Tibial nerve (tissue), 4 donors: ENCODE results near the gene SWSAP1. TPM values are rescaled to one million over a fixed set of nuclear protein-coding genes. Genes with fewer than 3 reads are reported as not detected.

Experiments used
- DNase-seq, 2 donors: peaks; one replicate each; pipeline ENCODE4 v3.0.0-alpha.2; 2019; ENCODE audit warnings: low spot score in 2 of 2
- H3K27ac ChIP-seq, 4 donors: fragments of 200-600 bp; sonication (generic) in 3 of 4; one replicate each; pipeline ENCODE4 v1.5.1; 2017 to 2019; ENCODE audit warnings: mild to moderate bottlenecking in 1 of 4
- H3K27me3 ChIP-seq, 2 donors: fragments of 200-600 bp; sonication (generic) in 1 of 2; one replicate each; pipeline versions ENCODE4 v1.5.1 to v1.6.0; 2017 to 2019
- H3K36me3 ChIP-seq, 3 donors: fragments of 200-600 bp; sonication (generic); one replicate each; pipeline ENCODE4 v1.5.1; 2018 to 2019
- H3K4me1 ChIP-seq, 4 donors: fragments of 200-600 bp; sonication (generic) in 3 of 4; one replicate each; pipeline ENCODE4 v1.5.1; 2017 to 2019
- H3K4me3 ChIP-seq, 4 donors: fragments of 200-600 bp; sonication (generic) in 3 of 4; one replicate each; pipeline ENCODE4 v1.5.1; 2017 to 2019; ENCODE audit warnings: mild to moderate bottlenecking in 1 of 4, moderate library complexity in 1 of 4
- H3K9me3 ChIP-seq, 4 donors: fragments of 200-600 bp; sonication (generic) in 3 of 4; one replicate each; pipeline ENCODE4 v1.5.1; 2017 to 2019
- EP300 ChIP-seq, 2 donors: sonication (generic); formaldehyde crosslinking; IDR thresholded peaks; one replicate each; pipeline ENCODE4 v1.6.1; 2017; ENCODE audit warnings: antibody characterized with exemption in 2 of 2, mild to moderate bottlenecking in 1 of 2
- POLR2A ChIP-seq, 2 donors: fragments of 450-650 bp; IDR thresholded peaks; one replicate each; pipeline ENCODE4 v1.6.1; 2017; ENCODE audit warnings: antibody characterized with exemption in 2 of 2, mild to moderate bottlenecking in 2 of 2, moderate library complexity in 2 of 2
- WGBS, 2 donors: methylation state at CpG; one replicate each; pipeline ENCODE4 v1.1.5; 2018; 5-methylcytosine and 5-hydroxymethylcytosine counted together
- small RNA-seq: library from RNA; depleted of rRNA; stranded (forward); fragments of <200 nt; gene quantifications from one replicate; pipeline ENCODE3, GENCODE V24; 2016
- total RNA-seq, 4 donors: library from RNA; depleted of rRNA; stranded (reverse); fragments of >200 nt; gene quantifications; one replicate each; pipeline ENCODE4 v1.1.0, GENCODE V29; 2016
- TF ChIP-seq, protein P1 (sequence below), 5 experiments: fragments of 200-600 bp in 3 of 5; fragments of 450-650 bp in 2 of 5; sonication (generic) in 3 of 5; IDR thresholded peaks; one replicate each; pipeline ENCODE4 v1.5.1; 2016 to 2019; ENCODE audit warnings: antibody characterized with exemption in 5 of 5, mild to moderate bottlenecking in 3 of 5, moderate library complexity in 2 of 5

SWSAP1 gene
- total RNA-seq, 4 donors from 2014 or later: 2.3 to 5.7 (median 2.8) TPM

DNA sequence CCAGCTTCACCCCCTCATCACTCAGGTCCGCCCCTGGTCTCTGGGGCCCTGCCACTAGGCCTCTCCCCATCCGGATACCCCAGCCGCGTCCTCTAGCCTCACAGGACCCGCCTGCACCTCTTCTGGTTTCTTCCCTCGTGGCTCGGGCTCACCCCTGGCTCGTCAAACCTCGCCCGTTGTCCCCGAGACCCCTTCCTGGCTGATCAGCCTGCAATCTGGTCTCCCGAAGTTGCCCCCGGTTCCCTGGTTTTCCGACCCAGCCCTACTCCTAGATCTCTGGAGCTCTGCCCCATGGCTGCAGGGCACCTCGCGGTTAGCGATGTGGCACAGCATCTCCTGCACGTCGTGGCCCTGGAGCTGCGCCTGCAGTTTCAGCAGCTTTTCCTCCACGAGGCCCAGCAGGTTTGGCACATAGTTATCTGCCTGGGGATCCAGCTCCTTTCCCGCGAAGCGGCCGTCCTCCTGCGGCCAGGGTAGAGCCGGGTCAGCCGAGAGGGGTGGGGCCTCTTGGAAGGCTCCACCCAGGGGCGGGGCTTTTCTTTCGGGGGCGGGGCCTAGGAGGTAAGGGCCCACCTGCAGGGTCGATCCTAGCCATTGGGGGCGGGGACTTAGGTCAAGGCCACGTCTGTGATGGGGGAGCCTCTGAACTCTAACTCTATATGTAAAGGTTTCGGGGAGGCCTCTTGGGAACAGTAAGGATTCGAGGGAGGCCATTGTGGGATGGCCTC is 47.1 kb downstream of the SWSAP1 start:
- Histone ChIP-seq H3K4me3 (peak overlapping the region in 2 of 4 donors; percentile 36 to 40), H3K27me3 (peaks cover 0 to 69% of the 10 kb centered on the region in 2 donors), H3K36me3 (no peaks in the 10 kb centered on the region), H3K4me1 (peaks cover 0 to 51% (median 29%) of the 10 kb centered on the region in 4 donors), H3K9me3 (no peaks in the 10 kb centered on the region), H3K27ac (peak overlapping the region in 1 of 4 donors; percentile 50)
- DNase-seq: no peak
- TF ChIP-seq, protein P1, sequence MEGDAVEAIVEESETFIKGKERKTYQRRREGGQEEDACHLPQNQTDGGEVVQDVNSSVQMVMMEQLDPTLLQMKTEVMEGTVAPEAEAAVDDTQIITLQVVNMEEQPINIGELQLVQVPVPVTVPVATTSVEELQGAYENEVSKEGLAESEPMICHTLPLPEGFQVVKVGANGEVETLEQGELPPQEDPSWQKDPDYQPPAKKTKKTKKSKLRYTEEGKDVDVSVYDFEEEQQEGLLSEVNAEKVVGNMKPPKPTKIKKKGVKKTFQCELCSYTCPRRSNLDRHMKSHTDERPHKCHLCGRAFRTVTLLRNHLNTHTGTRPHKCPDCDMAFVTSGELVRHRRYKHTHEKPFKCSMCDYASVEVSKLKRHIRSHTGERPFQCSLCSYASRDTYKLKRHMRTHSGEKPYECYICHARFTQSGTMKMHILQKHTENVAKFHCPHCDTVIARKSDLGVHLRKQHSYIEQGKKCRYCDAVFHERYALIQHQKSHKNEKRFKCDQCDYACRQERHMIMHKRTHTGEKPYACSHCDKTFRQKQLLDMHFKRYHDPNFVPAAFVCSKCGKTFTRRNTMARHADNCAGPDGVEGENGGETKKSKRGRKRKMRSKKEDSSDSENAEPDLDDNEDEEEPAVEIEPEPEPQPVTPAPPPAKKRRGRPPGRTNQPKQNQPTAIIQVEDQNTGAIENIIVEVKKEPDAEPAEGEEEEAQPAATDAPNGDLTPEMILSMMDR (IDR thresholded peaks at IDR 0.05): no peak
- TF ChIP-seq EP300 (IDR thresholded peaks at IDR 0.05): no peak
- TF ChIP-seq POLR2A (IDR thresholded peaks at IDR 0.05): no peak
- WGBS, 2 donors: 20% methylated on average over 14 to 36 of the region's 36 CpGs

DNA sequence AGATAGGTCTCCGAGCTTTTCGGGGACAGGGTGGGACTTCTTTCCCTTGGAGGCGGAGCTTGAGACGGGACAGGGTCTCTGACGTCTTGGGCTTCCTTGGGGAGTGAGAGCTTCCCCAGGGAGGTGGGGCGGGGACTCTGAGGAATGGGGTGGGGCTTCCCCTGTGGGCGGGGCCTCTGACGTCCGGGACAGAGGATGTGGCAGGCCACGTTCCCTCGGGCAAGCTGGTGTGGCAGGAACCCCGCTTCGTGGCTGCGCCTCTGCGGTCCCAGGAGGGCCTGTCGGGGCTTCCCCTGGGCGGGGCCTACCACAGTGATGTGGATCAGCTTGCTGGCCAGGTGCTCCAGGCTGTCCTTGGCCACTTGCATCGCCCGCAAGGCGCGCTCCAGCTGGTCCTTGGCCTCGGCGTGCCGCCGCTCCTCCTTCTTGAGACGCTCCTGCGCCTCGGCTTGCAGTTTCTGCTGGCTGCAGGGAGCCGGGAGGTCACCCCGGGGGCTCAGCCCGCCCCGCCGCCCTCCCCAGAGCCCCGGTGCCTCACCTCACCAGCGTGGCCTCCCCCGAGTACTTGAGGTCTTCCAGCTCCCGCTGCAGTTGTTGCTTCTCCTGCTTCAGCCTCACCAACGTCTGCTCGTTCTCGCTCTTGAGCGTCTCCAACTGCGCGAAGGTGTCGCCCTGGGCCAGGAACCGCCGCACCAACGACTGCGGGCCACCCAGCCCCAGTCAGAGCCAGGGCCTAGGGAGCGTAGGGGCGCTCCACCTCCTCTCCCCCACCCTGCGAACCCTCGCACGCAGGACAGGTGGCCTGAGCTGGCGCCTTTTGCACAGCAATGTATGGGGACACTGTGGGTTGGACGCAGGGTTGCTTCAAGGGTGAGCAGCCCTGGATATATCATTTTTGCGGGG is 47.9 kb downstream of the SWSAP1 start:
- DNase-seq: peak; percentile 41 to 56
- H3K4me3 ChIP-seq: peak overlapping the region in 2 of 4 donors; percentile 26 to 40
- TF ChIP-seq POLR2A (IDR thresholded peaks at IDR 0.05) (no peak), EP300 (IDR thresholded peaks at IDR 0.05) (no peak)
- TF ChIP-seq, protein P1 (IDR thresholded peaks at IDR 0.05): no peak
- no peaks in the 10 kb centered on the region for H3K9me3 ChIP-seq
- no peak overlapping the region for H3K27ac ChIP-seq
- no peaks in the 10 kb centered on the region for H3K36me3 ChIP-seq
- H3K27me3 ChIP-seq: peaks cover 0 to 62% of the 10 kb centered on the region in 2 donors
- WGBS, 2 donors: 15 to 16% methylated on average over 35 to 45 of the region's 56 CpGs
- H3K4me1 ChIP-seq: peaks cover 0 to 51% (median 29%) of the 10 kb centered on the region in 4 donors

DNA sequence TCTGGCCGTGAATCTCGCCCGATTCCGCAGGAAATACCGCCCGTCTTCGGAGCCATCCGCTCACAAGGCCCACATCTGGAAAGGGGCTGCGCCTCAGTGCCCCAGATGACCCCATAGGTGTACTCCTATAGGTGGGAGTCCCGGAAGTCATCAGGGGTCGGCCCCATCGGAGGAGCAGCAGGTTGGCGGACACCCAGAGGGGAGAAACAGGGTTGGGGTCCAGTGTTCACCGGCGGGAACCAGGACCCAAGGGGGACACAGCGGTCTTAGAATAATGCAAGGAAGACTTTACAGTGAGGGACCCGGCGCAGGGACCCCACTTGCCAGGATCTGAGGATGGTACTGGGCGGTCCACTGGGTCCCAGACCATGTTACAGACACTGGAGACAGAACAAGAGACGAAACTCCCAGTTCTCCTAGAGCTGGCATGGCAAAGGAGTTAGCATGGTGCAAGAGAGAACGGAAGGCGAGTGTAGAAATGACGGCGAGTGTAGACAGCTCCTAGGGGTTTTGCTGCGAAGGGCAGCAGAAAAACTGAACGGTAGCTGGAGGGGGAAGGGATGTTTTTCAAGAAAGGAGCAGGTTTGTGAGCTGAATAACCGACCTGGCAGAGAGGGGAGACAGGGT is 48.8 kb downstream of the SWSAP1 start:
- 42% methylated on average over 27 of the region's 27 CpGs for WGBS, 2 donors
- H3K27me3 ChIP-seq: peaks cover 0 to 60% of the 10 kb centered on the region in 2 donors

DNA sequence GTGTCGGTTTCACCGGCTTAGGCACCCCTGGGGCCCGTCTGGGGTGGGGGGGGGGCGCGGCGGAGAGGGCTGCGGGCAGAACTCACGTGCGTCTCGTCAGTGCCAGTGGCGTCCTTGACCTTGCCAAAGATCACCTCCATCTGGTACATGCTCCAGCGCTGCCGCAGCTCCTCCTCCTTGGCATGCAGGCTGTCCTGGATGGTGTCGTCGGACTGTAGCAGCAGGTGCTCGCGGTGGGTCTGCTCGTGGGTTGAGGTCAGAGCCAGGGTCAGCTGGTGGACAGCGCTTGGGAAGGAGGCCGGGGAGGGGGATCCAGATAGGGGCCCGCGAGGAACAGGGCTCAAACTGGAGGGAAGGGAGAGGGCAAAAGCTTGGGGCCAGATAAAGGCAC is 49.3 kb downstream of the SWSAP1 start:
- H3K27me3 ChIP-seq: peaks cover 0 to 55% of the 10 kb centered on the region in 2 donors
- H3K4me3 ChIP-seq: no peak overlapping the region
- no peaks in the 10 kb centered on the region for H3K9me3 ChIP-seq
- no peak overlapping the region for H3K27ac ChIP-seq
- DNase-seq: no peak
- peaks cover 0 to 44% (median 27%) of the 10 kb centered on the region in 4 donors for H3K4me1 ChIP-seq
- no peaks in the 10 kb centered on the region for H3K36me3 ChIP-seq
- WGBS, 2 donors: 14 to 19% methylated on average over 19 to 21 of the region's 22 CpGs
- TF ChIP-seq POLR2A (IDR thresholded peaks at IDR 0.05) (no peak), EP300 (IDR thresholded peaks at IDR 0.05) (no peak)
- TF ChIP-seq, protein P1 (IDR thresholded peaks at IDR 0.05): no peak

More for the DNA sequence above, 48.8 kb downstream of the SWSAP1 start:
- DNase-seq: no peak
- Histone ChIP-seq H3K4me3 (no peak overlapping the region), H3K27ac (no peak overlapping the region), H3K36me3 (no peaks in the 10 kb centered on the region), H3K4me1 (peaks cover 0 to 49% (median 29%) of the 10 kb centered on the region in 4 donors), H3K9me3 (no peaks in the 10 kb centered on the region)
- TF ChIP-seq EP300 (IDR thresholded peaks at IDR 0.05): no peak
- TF ChIP-seq, protein P1 (IDR thresholded peaks at IDR 0.05): no peak
- no peak for TF ChIP-seq POLR2A (IDR thresholded peaks at IDR 0.05)

Small RNA genes within 50 kb of the gene (small RNA-seq; reads per million reads assigned to genes)
- not detected for gene RF00019

Other genes with a start within 250 kb of the SWSAP1 start
- gene SPC24, start 218.9 kb upstream of the SWSAP1 start, total RNA-seq: 10 to 100 TPM in 1 of 4 donors, 1 to 10 TPM in 3; 2.6 to 20.4 (median 4.4) TPM
- 100 to 1,000 TPM; 355 to 752 (median 582) TPM for gene KANK2, start 177.1 kb upstream of the SWSAP1 start, total RNA-seq
- 10 to 100 TPM in 2 of 4 donors, 1 to 10 TPM in 1, not detected in 1; 2.0 to 13.2 (median 10.8) TPM for gene ANGPTL8, start 135.0 kb upstream of the SWSAP1 start, total RNA-seq
- 10 to 100 TPM; 37.5 to 92.7 (median 49.2) TPM for gene DOCK6, start 112.1 kb upstream of the SWSAP1 start, total RNA-seq
- gene TSPAN16, start 78.5 kb upstream of the SWSAP1 start, total RNA-seq: not detected
- 10 to 100 TPM; 12.9 to 20.8 (median 17.9) TPM for gene RAB3D, start 35.0 kb upstream of the SWSAP1 start, total RNA-seq
- 100 to 1,000 TPM; 145 to 238 (median 189) TPM for gene TMEM205, start 28.4 kb upstream of the SWSAP1 start, total RNA-seq
- 10 to 100 TPM; 23.2 to 33.7 (median 30.8) TPM for gene CCDC159, start 28.1 kb upstream of the SWSAP1 start, total RNA-seq
- 10 to 100 TPM; 20.1 to 82.2 (median 33.8) TPM for gene PLPPR2, start 19.2 kb upstream of the SWSAP1 start, total RNA-seq
- gene EPOR, start 9.6 kb downstream of the SWSAP1 start, total RNA-seq: 10 to 100 TPM in 1 of 4 donors, 1 to 10 TPM in 3; 3.5 to 10.0 (median 7.5) TPM
- gene RGL3, start 44.6 kb downstream of the SWSAP1 start, total RNA-seq: 10 to 100 TPM in 2 of 4 donors, 1 to 10 TPM in 2; 5.7 to 17.9 (median 11.0) TPM
- 1 to 10 TPM in 1 of 4 donors, under 1 TPM in 1, not detected in 2; 0.42 to 1.3 TPM for gene ODAD3, start 60.5 kb downstream of the SWSAP1 start, total RNA-seq
- gene PRKCSH, start 61.0 kb downstream of the SWSAP1 start, total RNA-seq: 100 to 1,000 TPM in 1 of 4 donors, 10 to 100 TPM in 3; 94.0 to 101 (median 97.4) TPM
- gene ELAVL3, start 106.4 kb downstream of the SWSAP1 start, total RNA-seq: not detected
- gene ZNF653, start 131.2 kb downstream of the SWSAP1 start, total RNA-seq: 10 to 100 TPM in 2 of 4 donors, 1 to 10 TPM in 2; 7.2 to 22.9 (median 11.7) TPM
- gene ECSIT, start 154.5 kb downstream of the SWSAP1 start, total RNA-seq: 10 to 100 TPM; 45.2 to 81.6 (median 58.4) TPM
- gene CNN1, start 164.2 kb downstream of the SWSAP1 start, total RNA-seq: 10 to 100 TPM; 21.3 to 43.3 (median 27.3) TPM
- 10 to 100 TPM; 26.8 to 34.1 (median 28.9) TPM for gene ELOF1, start 184.6 kb downstream of the SWSAP1 start, total RNA-seq
- 10 to 100 TPM in 3 of 4 donors, 1 to 10 TPM in 1; 4.8 to 12.6 (median 10.7) TPM for gene ACP5, start 203.0 kb downstream of the SWSAP1 start, total RNA-seq
- gene ZNF627, start 222.8 kb downstream of the SWSAP1 start, total RNA-seq: 10 to 100 TPM in 3 of 4 donors, 1 to 10 TPM in 1; 9.0 to 30.8 (median 12.2) TPM